ENCODE results near the gene HAO2. TPM values are rescaled to one million over a fixed set of nuclear protein-coding genes. Genes with fewer than 3 reads are reported as not detected.

The HAO2 gene
- polyA plus RNA-seq, 1 donor, result not detected

GRCh38 chr1:119440721-119441307 lies 72.2 kb downstream of the HAO2 start:
- no peak for DNase-seq

- DNase-seq, result no peak
These were observed 74.2 kb downstream of the HAO2 start for GRCh38 chr1:119442756-119443155.

Other genes starting within 250 kb of the HAO2 start
- gene WARS2, start 228.1 kb upstream of the HAO2 start, polyA plus RNA-seq (ENCODE audit: insufficient read length), result 20.4 TPM
- not detected for gene HSD3B2, start 46.4 kb downstream of the HAO2 start, polyA plus RNA-seq (ENCODE audit: insufficient read length)
- gene HSD3B1, start 138.4 kb downstream of the HAO2 start, polyA plus RNA-seq (ENCODE audit: insufficient read length), result not detected